ENCODE data around the gene PRIM1.

DNA sequence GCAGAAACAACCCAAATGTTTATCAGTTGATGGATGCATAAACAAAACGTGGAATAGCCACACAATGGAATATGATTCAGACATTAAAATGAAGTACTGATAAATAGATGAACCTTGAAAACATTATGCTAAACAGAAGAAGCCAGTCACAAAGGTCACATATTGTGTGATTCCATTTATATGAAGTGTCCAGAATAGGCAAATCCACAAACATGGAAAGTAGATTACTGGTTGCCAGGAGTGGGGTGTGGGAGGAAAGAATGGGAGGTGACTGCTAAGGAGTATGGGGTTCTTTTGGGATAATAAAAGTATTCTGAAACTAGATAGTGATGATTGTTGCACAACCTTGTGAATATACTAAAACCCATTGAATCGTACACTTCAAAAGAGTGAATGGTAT is 9.7 kb upstream of the PRIM1 start:
- TF ChIP-seq, protein P1, sequence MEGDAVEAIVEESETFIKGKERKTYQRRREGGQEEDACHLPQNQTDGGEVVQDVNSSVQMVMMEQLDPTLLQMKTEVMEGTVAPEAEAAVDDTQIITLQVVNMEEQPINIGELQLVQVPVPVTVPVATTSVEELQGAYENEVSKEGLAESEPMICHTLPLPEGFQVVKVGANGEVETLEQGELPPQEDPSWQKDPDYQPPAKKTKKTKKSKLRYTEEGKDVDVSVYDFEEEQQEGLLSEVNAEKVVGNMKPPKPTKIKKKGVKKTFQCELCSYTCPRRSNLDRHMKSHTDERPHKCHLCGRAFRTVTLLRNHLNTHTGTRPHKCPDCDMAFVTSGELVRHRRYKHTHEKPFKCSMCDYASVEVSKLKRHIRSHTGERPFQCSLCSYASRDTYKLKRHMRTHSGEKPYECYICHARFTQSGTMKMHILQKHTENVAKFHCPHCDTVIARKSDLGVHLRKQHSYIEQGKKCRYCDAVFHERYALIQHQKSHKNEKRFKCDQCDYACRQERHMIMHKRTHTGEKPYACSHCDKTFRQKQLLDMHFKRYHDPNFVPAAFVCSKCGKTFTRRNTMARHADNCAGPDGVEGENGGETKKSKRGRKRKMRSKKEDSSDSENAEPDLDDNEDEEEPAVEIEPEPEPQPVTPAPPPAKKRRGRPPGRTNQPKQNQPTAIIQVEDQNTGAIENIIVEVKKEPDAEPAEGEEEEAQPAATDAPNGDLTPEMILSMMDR (tag by site-specific recombination; IDR thresholded peaks at IDR 0.05): no peak
- TF ChIP-seq, protein P2, sequence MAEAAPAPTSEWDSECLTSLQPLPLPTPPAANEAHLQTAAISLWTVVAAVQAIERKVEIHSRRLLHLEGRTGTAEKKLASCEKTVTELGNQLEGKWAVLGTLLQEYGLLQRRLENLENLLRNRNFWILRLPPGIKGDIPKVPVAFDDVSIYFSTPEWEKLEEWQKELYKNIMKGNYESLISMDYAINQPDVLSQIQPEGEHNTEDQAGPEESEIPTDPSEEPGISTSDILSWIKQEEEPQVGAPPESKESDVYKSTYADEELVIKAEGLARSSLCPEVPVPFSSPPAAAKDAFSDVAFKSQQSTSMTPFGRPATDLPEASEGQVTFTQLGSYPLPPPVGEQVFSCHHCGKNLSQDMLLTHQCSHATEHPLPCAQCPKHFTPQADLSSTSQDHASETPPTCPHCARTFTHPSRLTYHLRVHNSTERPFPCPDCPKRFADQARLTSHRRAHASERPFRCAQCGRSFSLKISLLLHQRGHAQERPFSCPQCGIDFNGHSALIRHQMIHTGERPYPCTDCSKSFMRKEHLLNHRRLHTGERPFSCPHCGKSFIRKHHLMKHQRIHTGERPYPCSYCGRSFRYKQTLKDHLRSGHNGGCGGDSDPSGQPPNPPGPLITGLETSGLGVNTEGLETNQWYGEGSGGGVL (tag by site-specific recombination; IDR thresholded peaks at IDR 0.05): no peak
- TF ChIP-seq ZNF626 (tag by site-specific recombination; IDR thresholded peaks at IDR 0.05) (no peak), GFI1B (tag by site-specific recombination; IDR thresholded peaks at IDR 0.05) (no peak), KLF9 (tag by site-specific recombination; IDR thresholded peaks at IDR 0.05; ENCODE audit: low read depth) (no peak), ZNF23 (tag by site-specific recombination; IDR thresholded peaks at IDR 0.05; ENCODE audit: borderline replicate concordance) (no peak), ZNF174 (tag by site-specific recombination; IDR thresholded peaks at IDR 0.05) (no peak), ZFP41 (tag by site-specific recombination; IDR thresholded peaks at IDR 0.05; ENCODE audit: borderline replicate concordance) (no peak), ZNF596 (tag by site-specific recombination; IDR thresholded peaks at IDR 0.05) (no peak)
- TF ChIP-seq, protein P3, sequence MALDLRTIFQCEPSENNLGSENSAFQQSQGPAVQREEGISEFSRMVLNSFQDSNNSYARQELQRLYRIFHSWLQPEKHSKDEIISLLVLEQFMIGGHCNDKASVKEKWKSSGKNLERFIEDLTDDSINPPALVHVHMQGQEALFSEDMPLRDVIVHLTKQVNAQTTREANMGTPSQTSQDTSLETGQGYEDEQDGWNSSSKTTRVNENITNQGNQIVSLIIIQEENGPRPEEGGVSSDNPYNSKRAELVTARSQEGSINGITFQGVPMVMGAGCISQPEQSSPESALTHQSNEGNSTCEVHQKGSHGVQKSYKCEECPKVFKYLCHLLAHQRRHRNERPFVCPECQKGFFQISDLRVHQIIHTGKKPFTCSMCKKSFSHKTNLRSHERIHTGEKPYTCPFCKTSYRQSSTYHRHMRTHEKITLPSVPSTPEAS (tag by site-specific recombination; IDR thresholded peaks at IDR 0.05): no peak
- TF ChIP-seq, protein P4, sequence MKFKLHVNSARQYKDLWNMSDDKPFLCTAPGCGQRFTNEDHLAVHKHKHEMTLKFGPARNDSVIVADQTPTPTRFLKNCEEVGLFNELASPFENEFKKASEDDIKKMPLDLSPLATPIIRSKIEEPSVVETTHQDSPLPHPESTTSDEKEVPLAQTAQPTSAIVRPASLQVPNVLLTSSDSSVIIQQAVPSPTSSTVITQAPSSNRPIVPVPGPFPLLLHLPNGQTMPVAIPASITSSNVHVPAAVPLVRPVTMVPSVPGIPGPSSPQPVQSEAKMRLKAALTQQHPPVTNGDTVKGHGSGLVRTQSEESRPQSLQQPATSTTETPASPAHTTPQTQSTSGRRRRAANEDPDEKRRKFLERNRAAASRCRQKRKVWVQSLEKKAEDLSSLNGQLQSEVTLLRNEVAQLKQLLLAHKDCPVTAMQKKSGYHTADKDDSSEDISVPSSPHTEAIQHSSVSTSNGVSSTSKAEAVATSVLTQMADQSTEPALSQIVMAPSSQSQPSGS (tag by site-specific recombination; IDR thresholded peaks at IDR 0.05; ENCODE audit: low read depth): no peak
- TF ChIP-seq, protein P5, sequence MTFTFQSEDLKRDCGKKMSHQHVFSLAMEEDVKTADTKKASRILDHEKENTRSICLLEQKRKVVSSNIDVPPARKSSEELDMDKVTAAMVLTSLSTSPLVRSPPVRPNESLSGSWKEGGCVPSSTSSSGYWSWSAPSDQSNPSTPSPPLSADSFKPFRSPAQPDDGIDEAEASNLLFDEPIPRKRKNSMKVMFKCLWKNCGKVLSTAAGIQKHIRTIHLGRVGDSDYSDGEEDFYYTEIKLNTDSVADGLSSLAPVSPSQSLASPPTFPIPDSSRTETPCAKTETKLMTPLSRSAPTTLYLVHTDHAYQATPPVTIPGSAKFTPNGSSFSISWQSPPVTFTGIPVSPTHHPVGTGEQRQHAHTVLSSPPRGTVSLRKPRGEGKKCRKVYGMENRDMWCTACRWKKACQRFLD (tag by site-specific recombination; IDR thresholded peaks at IDR 0.05): no peak
